HepG2 (cell line): Measurements from ENCODE around the gene PLSCR5. TPM values are rescaled to one million over a fixed set of nuclear protein-coding genes. Genes with fewer than 3 reads are reported as not detected.

Experiments used
- FOSL1 ChIP-seq: sonication (generic); formaldehyde crosslinking; IDR thresholded peaks from 2 replicates; pipeline ENCODE4 v1.9.0; 2021; ENCODE audit warnings: missing genetic modification reagents, borderline replicate concordance
- NFKBIZ ChIP-seq: IDR thresholded peaks from 2 replicates; pipeline ENCODE4 v1.6.1; 2018; ENCODE audit warnings: missing genetic modification reagents, missing compliant biosample characterization
- SAFB2 ChIP-seq: sonication (generic); formaldehyde crosslinking; IDR thresholded peaks from 2 replicates; pipeline ENCODE4 v1.5.1; 2020; ENCODE audit warnings: missing genetic modification reagents, low read depth, mild to moderate bottlenecking, borderline replicate concordance
- SMAD3 ChIP-seq: sonication (generic); formaldehyde crosslinking; IDR thresholded peaks from 2 replicates; pipeline ENCODE4 v1.4.0; 2020; ENCODE audit warnings: missing genetic modification reagents
- SMYD3 ChIP-seq: sonication (generic); formaldehyde crosslinking; IDR thresholded peaks from 2 replicates; pipeline ENCODE4 v1.8.1; 2023; ENCODE audit warnings: mild to moderate bottlenecking, missing genetic modification reagents
- SP1 ChIP-seq, 2 experiments: fragments of 450-650 bp in 1 of 2; sonication (generic) in 1 of 2; formaldehyde crosslinking in 1 of 2; IDR thresholded peaks; 2 replicates each; pipeline versions ENCODE4 v1.4.0 to v1.6.1; 2016 to 2020; ENCODE audit warnings: missing genetic modification reagents in 1 of 2
- ZNF124 ChIP-seq: sonication (generic); formaldehyde crosslinking; IDR thresholded peaks from 2 replicates; pipeline ENCODE4 v1.4.0; 2020; ENCODE audit warnings: missing genetic modification reagents
- ZNF44 ChIP-seq: sonication (generic); formaldehyde crosslinking; IDR thresholded peaks from 2 replicates; pipeline ENCODE4 v1.5.1; 2020; ENCODE audit warnings: mild to moderate bottlenecking, missing genetic modification reagents
- ZNF577 ChIP-seq: sonication (generic); formaldehyde crosslinking; IDR thresholded peaks from 2 replicates; pipeline ENCODE4 v1.4.0; 2020; ENCODE audit warnings: mild to moderate bottlenecking, low read depth, missing genetic modification reagents, borderline replicate concordance
- ZNF749 ChIP-seq: sonication (generic); formaldehyde crosslinking; IDR thresholded peaks from 2 replicates; pipeline ENCODE4 v1.8.0; 2022; ENCODE audit warnings: mild to moderate bottlenecking, missing genetic modification reagents, moderate library complexity, borderline replicate concordance
- ZNF772 ChIP-seq: sonication (generic); formaldehyde crosslinking; IDR thresholded peaks from 2 replicates; pipeline ENCODE4 v1.5.0; 2020; ENCODE audit warnings: mild to moderate bottlenecking, missing genetic modification reagents
- polyA plus RNA-seq, 8 experiments: library from polyadenylated mRNA; depleted of rRNA in 3 of 8; stranded (reverse) in 7 of 8; unstranded in 1 of 8; fragments of >200 nt; fragmentation: Illumina TruSeq in 4 of 8; extraction: Trizol in 4 of 8; gene quantifications; 2 replicates each; pipeline versions ENCODE4 v1.2.1 to v1.2.3, GENCODE V29; 2011 to 2016; ENCODE audit warnings: low read depth in 4 of 8, missing spikeins in 1 of 8, mixed read lengths in 1 of 8; ENCODE audit not compliant: insufficient read depth in 1 of 8
- total RNA-seq, 5 experiments: library from RNA; depleted of rRNA; stranded (reverse); fragments of >200 nt; fragmentation: Illumina TruSeq; extraction: Trizol; gene quantifications; 2 replicates each; pipeline ENCODE4 v1.2.3, GENCODE V29; 2016; ENCODE audit warnings: low read depth in 1 of 5
- TF ChIP-seq, protein P1 (sequence below): sonication (generic); formaldehyde crosslinking; conservative IDR thresholded peaks from 2 replicates; pipeline ENCODE4 v1.4.0; 2020; ENCODE audit warnings: missing genetic modification reagents
- TF ChIP-seq, protein P2 (sequence below): sonication (generic); formaldehyde crosslinking; IDR thresholded peaks from 2 replicates; pipeline ENCODE4 v1.4.0; 2020; ENCODE audit warnings: missing genetic modification reagents, mild to moderate bottlenecking, borderline replicate concordance
- TF ChIP-seq, protein P3 (sequence below): sonication (generic); formaldehyde crosslinking; IDR thresholded peaks from 2 replicates; pipeline ENCODE4 v1.5.1; 2020; ENCODE audit warnings: mild to moderate bottlenecking, missing genetic modification reagents, moderate library complexity
- TF ChIP-seq, protein P4 (sequence below): sonication (generic); formaldehyde crosslinking; IDR thresholded peaks from 2 replicates; pipeline ENCODE4 v1.4.0; 2020; ENCODE audit warnings: mild to moderate bottlenecking, missing genetic modification reagents

PLSCR5 gene
- total and polyA plus RNA-seq, 2 of the 13 experiments (the other 11 are each of a cell fraction or from before 2014, with no cell fraction given): 0.50 TPM; not detected in 1

DNA sequence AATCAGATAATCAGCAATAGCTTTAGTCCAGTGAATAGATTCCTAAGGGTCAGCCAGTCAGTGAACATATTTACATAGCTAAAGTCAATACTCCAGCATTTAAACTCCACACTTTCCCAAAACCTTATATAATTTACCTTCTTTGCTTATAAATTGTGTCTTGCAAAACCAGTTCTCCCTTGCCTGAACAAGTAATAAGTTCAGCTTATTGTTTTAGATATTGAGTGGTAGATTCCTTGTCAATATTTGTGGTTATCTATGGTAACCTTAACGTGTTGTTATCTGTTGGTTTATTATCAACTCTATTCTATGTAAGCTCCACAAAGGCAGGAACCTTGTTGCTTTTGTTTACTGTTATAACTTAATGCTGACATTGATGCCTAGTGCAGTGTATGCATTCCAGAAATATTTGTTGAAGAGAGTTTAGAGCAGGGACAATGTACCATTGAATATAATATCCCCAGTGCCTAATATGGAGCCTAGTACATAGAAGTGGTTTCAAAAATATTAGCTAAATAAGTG is 24.0 kb downstream of the PLSCR5 start (continued):
- TF ChIP-seq, protein P1, sequence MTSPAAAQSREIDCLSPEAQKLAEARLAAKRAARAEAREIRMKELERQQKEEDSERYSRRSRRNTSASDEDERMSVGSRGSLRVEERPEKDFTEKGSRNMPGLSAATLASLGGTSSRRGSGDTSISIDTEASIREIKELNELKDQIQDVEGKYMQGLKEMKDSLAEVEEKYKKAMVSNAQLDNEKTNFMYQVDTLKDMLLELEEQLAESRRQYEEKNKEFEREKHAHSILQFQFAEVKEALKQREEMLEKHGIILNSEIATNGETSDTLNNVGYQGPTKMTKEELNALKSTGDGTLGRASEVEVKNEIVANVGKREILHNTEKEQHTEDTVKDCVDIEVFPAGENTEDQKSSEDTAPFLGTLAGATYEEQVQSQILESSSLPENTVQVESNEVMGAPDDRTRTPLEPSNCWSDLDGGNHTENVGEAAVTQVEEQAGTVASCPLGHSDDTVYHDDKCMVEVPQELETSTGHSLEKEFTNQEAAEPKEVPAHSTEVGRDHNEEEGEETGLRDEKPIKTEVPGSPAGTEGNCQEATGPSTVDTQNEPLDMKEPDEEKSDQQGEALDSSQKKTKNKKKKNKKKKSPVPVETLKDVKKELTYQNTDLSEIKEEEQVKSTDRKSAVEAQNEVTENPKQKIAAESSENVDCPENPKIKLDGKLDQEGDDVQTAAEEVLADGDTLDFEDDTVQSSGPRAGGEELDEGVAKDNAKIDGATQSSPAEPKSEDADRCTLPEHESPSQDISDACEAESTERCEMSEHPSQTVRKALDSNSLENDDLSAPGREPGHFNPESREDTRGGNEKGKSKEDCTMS (CRISPR knock-in tag): no peak
- no peak for TF ChIP-seq ZNF44 (CRISPR knock-in tag)
- no peak for TF ChIP-seq FOSL1 (CRISPR knock-in tag)
- no peak for TF ChIP-seq ZNF124 (CRISPR knock-in tag)
- TF ChIP-seq SMYD3 (CRISPR knock-in tag): peak; percentile 78
- TF ChIP-seq SP1 (IDR thresholded peaks at IDR 0.05): no peak
- no peak for TF ChIP-seq SP1 (CRISPR knock-in tag; IDR thresholded peaks at IDR 0.05)
- peak; percentile 54; the same call in 1 of the 2 replicates for TF ChIP-seq NFKBIZ
- no peak for TF ChIP-seq ZNF772 (CRISPR knock-in tag)
- no peak for TF ChIP-seq SAFB2 (CRISPR knock-in tag)
- TF ChIP-seq ZNF749 (CRISPR knock-in tag): no peak; the same call in 1 of the 2 replicates
- TF ChIP-seq, protein P2, sequence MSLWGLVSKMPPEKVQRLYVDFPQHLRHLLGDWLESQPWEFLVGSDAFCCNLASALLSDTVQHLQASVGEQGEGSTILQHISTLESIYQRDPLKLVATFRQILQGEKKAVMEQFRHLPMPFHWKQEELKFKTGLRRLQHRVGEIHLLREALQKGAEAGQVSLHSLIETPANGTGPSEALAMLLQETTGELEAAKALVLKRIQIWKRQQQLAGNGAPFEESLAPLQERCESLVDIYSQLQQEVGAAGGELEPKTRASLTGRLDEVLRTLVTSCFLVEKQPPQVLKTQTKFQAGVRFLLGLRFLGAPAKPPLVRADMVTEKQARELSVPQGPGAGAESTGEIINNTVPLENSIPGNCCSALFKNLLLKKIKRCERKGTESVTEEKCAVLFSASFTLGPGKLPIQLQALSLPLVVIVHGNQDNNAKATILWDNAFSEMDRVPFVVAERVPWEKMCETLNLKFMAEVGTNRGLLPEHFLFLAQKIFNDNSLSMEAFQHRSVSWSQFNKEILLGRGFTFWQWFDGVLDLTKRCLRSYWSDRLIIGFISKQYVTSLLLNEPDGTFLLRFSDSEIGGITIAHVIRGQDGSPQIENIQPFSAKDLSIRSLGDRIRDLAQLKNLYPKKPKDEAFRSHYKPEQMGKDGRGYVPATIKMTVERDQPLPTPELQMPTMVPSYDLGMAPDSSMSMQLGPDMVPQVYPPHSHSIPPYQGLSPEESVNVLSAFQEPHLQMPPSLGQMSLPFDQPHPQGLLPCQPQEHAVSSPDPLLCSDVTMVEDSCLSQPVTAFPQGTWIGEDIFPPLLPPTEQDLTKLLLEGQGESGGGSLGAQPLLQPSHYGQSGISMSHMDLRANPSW: no peak
- no peak for TF ChIP-seq ZNF577 (CRISPR knock-in tag)
- TF ChIP-seq, protein P3, sequence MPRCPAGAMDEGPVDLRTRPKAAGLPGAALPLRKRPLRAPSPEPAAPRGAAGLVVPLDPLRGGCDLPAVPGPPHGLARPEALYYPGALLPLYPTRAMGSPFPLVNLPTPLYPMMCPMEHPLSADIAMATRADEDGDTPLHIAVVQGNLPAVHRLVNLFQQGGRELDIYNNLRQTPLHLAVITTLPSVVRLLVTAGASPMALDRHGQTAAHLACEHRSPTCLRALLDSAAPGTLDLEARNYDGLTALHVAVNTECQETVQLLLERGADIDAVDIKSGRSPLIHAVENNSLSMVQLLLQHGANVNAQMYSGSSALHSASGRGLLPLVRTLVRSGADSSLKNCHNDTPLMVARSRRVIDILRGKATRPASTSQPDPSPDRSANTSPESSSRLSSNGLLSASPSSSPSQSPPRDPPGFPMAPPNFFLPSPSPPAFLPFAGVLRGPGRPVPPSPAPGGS: no peak
- TF ChIP-seq, protein P4, sequence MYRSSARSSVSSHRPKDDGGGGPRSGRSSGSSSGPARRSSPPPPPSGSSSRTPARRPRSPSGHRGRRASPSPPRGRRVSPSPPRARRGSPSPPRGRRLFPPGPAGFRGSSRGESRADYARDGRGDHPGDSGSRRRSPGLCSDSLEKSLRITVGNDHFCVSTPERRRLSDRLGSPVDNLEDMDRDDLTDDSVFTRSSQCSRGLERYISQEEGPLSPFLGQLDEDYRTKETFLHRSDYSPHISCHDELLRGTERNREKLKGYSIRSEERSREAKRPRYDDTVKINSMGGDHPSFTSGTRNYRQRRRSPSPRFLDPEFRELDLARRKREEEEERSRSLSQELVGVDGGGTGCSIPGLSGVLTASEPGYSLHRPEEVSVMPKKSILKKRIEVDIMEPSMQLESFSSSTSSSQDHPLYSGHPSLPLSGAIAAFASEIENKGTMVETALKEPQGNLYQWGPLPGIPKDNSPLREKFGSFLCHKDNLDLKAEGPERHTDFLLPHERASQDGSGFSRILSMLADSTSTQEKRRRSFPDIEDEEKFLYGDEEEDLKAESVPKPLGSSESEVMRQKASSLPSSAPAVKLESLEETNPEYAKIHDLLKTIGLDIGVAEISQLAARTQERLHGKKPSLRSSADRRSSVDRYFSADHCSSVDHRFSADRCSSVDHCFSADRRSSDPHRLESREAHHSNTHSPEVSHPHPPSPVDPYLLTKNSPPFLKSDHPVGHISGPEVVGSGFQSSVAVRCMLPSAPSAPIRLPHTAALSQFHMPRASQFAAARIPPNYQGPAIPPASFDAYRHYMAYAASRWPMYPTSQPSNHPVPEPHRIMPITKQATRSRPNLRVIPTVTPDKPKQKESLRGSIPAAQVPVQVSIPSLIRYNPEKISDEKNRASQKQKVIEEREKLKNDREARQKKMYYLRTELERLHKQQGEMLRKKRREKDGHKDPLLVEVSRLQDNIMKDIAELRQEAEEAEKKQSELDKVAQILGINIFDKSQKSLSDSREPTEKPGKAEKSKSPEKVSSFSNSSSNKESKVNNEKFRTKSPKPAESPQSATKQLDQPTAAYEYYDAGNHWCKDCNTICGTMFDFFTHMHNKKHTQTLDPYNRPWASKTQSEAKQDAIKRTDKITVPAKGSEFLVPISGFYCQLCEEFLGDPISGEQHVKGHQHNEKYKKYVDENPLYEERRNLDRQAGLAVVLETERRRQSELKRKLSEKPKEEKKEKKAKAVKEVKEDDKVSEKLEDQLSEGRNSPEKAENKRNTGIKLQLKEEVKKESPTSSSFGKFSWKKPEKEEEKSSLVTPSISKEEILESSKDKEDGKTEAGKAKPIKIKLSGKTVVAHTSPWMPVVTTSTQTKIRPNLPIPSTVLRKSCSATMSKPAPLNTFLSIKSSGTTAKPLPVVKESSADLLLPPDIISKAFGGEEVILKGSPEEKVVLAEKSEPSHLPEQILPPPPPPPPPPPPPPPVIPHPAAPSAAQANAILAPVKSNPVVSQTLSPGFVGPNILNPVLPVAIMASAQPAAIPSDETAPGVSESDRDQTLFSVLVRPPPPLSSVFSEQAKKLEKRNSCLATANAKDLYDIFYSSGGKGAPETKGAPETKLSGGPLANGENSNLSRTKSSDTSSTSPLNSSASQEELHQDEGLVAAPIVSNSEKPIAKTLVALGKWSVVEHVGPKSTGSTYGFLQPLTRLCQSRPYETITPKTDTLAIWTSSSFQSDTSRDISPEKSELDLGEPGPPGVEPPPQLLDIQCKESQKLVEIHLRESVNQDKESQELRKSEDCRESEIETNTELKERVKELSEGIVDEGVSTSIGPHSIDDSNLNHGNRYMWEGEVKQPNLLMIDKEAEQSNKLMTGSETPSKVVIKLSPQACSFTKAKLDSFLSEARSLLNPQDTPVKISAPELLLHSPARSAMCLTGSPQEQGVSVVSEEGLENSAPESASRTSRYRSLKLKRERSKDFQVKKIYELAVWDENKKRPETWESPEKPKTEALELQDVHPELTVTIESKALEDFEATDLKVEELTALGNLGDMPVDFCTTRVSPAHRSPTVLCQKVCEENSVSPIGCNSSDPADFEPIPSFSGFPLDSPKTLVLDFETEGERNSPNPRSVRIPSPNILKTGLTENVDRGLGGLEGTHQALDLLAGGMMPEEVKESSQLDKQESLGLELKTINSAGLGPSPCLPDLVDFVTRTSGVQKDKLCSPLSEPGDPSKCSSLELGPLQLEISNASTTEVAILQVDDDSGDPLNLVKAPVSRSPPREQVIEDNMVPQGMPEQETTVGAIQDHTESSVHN (CRISPR knock-in tag): no peak
- TF ChIP-seq SMAD3 (CRISPR knock-in tag): peak; percentile 32; the same call in 1 of the 2 replicates
